MM.1S (cell line): Measurements from ENCODE around the gene RBSN.

ENCODE experiments used
- DNase-seq: peaks from one replicate; pipeline ENCODE4 v3.0.0-alpha.2; 2015
- H2AFZ ChIP-seq: fragments of 300-600 bp; sonication (generic); 2 replicates; pipeline ENCODE4 v1.6.0; 2016; ENCODE audit warnings: antibody characterized with exemption, low read length
- H3F3A ChIP-seq: fragments of 300-600 bp; sonication (generic); 2 replicates; pipeline ENCODE4 v1.6.1; 2016; ENCODE audit warnings: mild to moderate bottlenecking, antibody characterized with exemption, low read length, moderate library complexity, mixed read lengths; ENCODE audit not compliant: insufficient read depth
- H3K27ac ChIP-seq: fragments of 300-600 bp; sonication (generic); 2 replicates; pipeline ENCODE4 v1.5.1; 2016; ENCODE audit warnings: mild to moderate bottlenecking, low read length
- H3K27me3 ChIP-seq: fragments of 300-600 bp; sonication (generic); replicated peaks from 2 replicates; pipeline ENCODE4 v1.6.0; 2016; ENCODE audit warnings: low read length; ENCODE audit not compliant: insufficient read depth
- H3K36me3 ChIP-seq: fragments of 300-600 bp; sonication (generic); replicated peaks from 2 replicates; pipeline ENCODE4 v1.6.1; 2016; ENCODE audit warnings: mild to moderate bottlenecking, low read length, mixed read lengths; ENCODE audit not compliant: insufficient read depth
- H3K4me1 ChIP-seq: fragments of 300-600 bp; sonication (generic); 2 replicates; pipeline ENCODE4 v1.6.1; 2016; ENCODE audit warnings: low read length, mixed read lengths
- H3K4me2 ChIP-seq: fragments of 300-600 bp; sonication (generic); 2 replicates; pipeline ENCODE4 v1.6.0; 2016; ENCODE audit warnings: low read depth, low read length
- H3K4me3 ChIP-seq: fragments of 300-600 bp; sonication (generic); 2 replicates; pipeline ENCODE4 v1.5.1; 2016; ENCODE audit warnings: low read length, mixed read lengths
- H3K79me2 ChIP-seq: fragments of 300-600 bp; sonication (generic); 2 replicates; pipeline ENCODE4 v1.6.1; 2016; ENCODE audit warnings: mixed run types, low read length, mixed read lengths
- H3K9ac ChIP-seq: fragments of 300-600 bp; sonication (generic); 2 replicates; pipeline ENCODE4 v1.6.1; 2016; ENCODE audit warnings: low read length, mixed read lengths
- H3K9me2 ChIP-seq: fragments of 300-600 bp; sonication (generic); replicated peaks from 2 replicates; pipeline ENCODE4 v1.6.1; 2016; ENCODE audit warnings: mild to moderate bottlenecking, low read length, mixed read lengths; ENCODE audit not compliant: insufficient read depth
- H3K9me3 ChIP-seq: fragments of 300-600 bp; sonication (generic); replicated peaks from 2 replicates; pipeline ENCODE4 v1.6.1; 2016; ENCODE audit warnings: mild to moderate bottlenecking, low read length, mixed read lengths; ENCODE audit not compliant: insufficient read depth
- H4K20me1 ChIP-seq: fragments of 300-600 bp; sonication (generic); 2 replicates; pipeline ENCODE4 v1.6.1; 2016; ENCODE audit warnings: mild to moderate bottlenecking, low read length, moderate library complexity, mixed read lengths; ENCODE audit not compliant: insufficient read depth
- EZH2 ChIP-seq: fragments of 300-600 bp; sonication (generic); optimal IDR thresholded peaks from 2 replicates; pipeline ENCODE3; 2017; ENCODE audit warnings: low read depth, mild to moderate bottlenecking, antibody characterized with exemption, low read length, mixed read lengths
- EZH2phosphoT487 ChIP-seq: fragments of 300-600 bp; sonication (generic); IDR thresholded peaks from 2 replicates; pipeline ENCODE4 v1.6.1; 2018; ENCODE audit warnings: antibody characterized with exemption, low read length
- TF ChIP-seq, protein P1 (sequence below): fragments of 300-600 bp; sonication (generic); IDR thresholded peaks from 2 replicates; pipeline ENCODE4 v1.5.1; 2016; ENCODE audit warnings: antibody characterized with exemption, low read length, mixed read lengths

RBSN gene

DNA sequence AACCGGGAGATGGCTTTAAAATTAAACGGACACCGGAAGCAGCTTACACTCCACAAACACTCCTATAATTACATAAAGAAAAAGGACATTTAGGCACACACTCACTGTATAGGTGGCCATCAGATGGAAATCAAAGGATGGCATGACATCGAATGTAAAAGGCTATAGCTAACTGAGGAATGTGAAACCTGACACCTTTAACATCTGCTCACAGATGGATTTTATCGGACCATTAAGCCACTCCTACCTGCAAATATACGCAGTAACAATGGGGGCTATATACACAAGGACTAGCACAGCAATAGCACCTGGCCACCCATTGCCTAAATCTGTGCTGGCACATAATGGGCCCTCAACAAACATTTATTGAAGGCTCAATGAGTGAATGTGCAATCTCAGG lies 14.5 kb upstream of the RBSN start:
- H3K27ac ChIP-seq = no peak overlapping the region
- H3K4me1 ChIP-seq = no peaks in the 10 kb centered on the region
- no peaks in the 10 kb centered on the region for H3K9me2 ChIP-seq
- H3K36me3 ChIP-seq = no peaks in the 10 kb centered on the region
- no peak overlapping the region for H3K4me2 ChIP-seq
- H3K9me3 ChIP-seq = no peaks in the 10 kb centered on the region
- no peak overlapping the region for H3K4me3 ChIP-seq
- H3K9ac ChIP-seq = no peak overlapping the region
- H4K20me1 ChIP-seq = no peaks in the 10 kb centered on the region
- TF ChIP-seq, protein P1, sequence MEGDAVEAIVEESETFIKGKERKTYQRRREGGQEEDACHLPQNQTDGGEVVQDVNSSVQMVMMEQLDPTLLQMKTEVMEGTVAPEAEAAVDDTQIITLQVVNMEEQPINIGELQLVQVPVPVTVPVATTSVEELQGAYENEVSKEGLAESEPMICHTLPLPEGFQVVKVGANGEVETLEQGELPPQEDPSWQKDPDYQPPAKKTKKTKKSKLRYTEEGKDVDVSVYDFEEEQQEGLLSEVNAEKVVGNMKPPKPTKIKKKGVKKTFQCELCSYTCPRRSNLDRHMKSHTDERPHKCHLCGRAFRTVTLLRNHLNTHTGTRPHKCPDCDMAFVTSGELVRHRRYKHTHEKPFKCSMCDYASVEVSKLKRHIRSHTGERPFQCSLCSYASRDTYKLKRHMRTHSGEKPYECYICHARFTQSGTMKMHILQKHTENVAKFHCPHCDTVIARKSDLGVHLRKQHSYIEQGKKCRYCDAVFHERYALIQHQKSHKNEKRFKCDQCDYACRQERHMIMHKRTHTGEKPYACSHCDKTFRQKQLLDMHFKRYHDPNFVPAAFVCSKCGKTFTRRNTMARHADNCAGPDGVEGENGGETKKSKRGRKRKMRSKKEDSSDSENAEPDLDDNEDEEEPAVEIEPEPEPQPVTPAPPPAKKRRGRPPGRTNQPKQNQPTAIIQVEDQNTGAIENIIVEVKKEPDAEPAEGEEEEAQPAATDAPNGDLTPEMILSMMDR = no peak
- TF ChIP-seq EZH2phosphoT487 (no peak), EZH2 (no peak)
- H3K79me2 ChIP-seq = no peaks in the 10 kb centered on the region
- no peaks in the 10 kb centered on the region; the same call in 1 of the 2 replicates for H3K27me3 ChIP-seq
- H2AFZ ChIP-seq = no peak overlapping the region
- no peak for DNase-seq
- no peaks in the 10 kb centered on the region for H3F3A ChIP-seq

DNA sequence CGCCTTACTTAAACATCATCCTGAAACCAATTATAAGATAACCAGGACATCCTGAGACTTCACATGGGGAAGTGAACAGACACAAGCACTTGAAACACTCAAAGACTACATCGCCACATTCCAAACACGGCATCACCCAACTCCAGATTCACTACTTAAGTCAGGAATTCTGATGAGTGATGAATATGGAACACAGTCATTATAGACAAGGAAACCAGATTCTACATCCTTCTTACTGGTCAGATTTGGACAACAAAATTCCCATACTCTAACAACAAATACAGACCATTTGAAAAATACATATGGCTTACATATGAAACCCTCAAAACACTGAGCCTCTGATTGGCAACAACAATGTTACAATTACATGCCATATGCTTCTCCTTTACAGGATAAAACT lies 13.1 kb upstream of the RBSN start:
- no peak overlapping the region for H2AFZ ChIP-seq
- no peaks in the 10 kb centered on the region for H3K9me3 ChIP-seq
- no peaks in the 10 kb centered on the region for H3F3A ChIP-seq
- no peak overlapping the region for H3K9ac ChIP-seq
- no peak overlapping the region for H3K4me3 ChIP-seq
- no peak overlapping the region for H3K4me2 ChIP-seq
- H3K9me2 ChIP-seq = no peaks in the 10 kb centered on the region
- H3K27ac ChIP-seq = no peak overlapping the region
- H3K4me1 ChIP-seq = no peaks in the 10 kb centered on the region
- H3K27me3 ChIP-seq = no peaks in the 10 kb centered on the region; the same call in 1 of the 2 replicates
- H4K20me1 ChIP-seq = no peaks in the 10 kb centered on the region
- TF ChIP-seq, protein P1 = no peak
- no peak for TF ChIP-seq EZH2phosphoT487
- no peak for TF ChIP-seq EZH2
- no peak for DNase-seq
- no peaks in the 10 kb centered on the region for H3K79me2 ChIP-seq
- H3K36me3 ChIP-seq = no peaks in the 10 kb centered on the region

DNA sequence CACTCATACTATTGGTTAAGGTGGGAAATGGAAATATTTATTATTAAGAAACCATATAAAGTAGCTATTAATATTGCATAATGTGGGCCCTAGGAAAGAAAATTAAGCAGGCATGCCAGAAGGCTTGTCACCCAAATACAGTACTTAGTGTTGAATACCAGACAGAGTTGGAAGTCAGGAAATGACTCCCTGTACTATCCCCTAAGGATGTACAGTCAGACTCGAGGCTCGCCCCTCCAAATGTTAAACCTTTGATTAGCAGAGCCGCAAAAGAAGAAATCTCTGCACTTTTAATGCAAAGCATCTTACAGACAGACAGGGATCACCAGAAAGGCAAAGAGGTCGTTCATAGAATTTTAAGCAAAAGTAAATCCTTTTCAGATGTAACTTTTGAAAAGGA lies 11.3 kb upstream of the RBSN start:
- H4K20me1 ChIP-seq = no peaks in the 10 kb centered on the region
- no peaks in the 10 kb centered on the region for H3K36me3 ChIP-seq
- no peaks in the 10 kb centered on the region; the same call in 1 of the 2 replicates for H3K27me3 ChIP-seq
- no peak overlapping the region for H3K4me3 ChIP-seq
- no peak overlapping the region for H3K4me2 ChIP-seq
- no peaks in the 10 kb centered on the region for H3F3A ChIP-seq
- no peaks in the 10 kb centered on the region for H3K9me3 ChIP-seq
- no peaks in the 10 kb centered on the region for H3K4me1 ChIP-seq
- H3K9me2 ChIP-seq = no peaks in the 10 kb centered on the region
- H3K9ac ChIP-seq = no peak overlapping the region
- H3K79me2 ChIP-seq = no peaks in the 10 kb centered on the region
- no peak overlapping the region for H3K27ac ChIP-seq
- TF ChIP-seq EZH2phosphoT487 (no peak), EZH2 (no peak)
- TF ChIP-seq, protein P1 = no peak
- no peak for DNase-seq
- H2AFZ ChIP-seq = no peak overlapping the region
